H1 (cell line): Measurements from ENCODE around the gene ZSWIM7.

Source experiments
- BCL11A ChIP-seq, 2 experiments: IDR thresholded peaks; one replicate each; pipeline ENCODE4 v1.6.1; 2011; ENCODE audit warnings: low read depth in 2 of 2, low read length in 2 of 2, mild to moderate bottlenecking in 2 of 2
- POLR2A ChIP-seq, 2 experiments: IDR thresholded peaks; 1 replicate in 1 of 2; 2 replicates in 1 of 2; pipeline ENCODE4 v1.6.1; 2011; ENCODE audit warnings: low read depth in 2 of 2, low read length in 2 of 2, mild to moderate bottlenecking in 2 of 2; ENCODE audit errors: control extremely low read depth in 1 of 2
- RAD21 ChIP-seq, 2 experiments: IDR thresholded peaks in 1 of 2; conservative IDR thresholded peaks in 1 of 2; 2 replicates each; pipeline ENCODE4 v1.6.1; 2011; ENCODE audit warnings: low read depth in 2 of 2, low read length in 2 of 2, improper control_type of control experiment in 1 of 2, inconsistent platforms in 1 of 2, mild to moderate bottlenecking in 1 of 2, moderate library complexity in 1 of 2
- RNF2 ChIP-seq: fragments of 200-900, 300-1000 bp; sonication (generic); IDR thresholded peaks from 2 replicates; pipeline ENCODE4 v1.7.1; 2016; ENCODE audit warnings: borderline replicate concordance, low read depth, mild to moderate bottlenecking, antibody characterized with exemption, low read length; ENCODE audit not compliant: poor library complexity, severe bottlenecking; ENCODE audit errors: missing control alignments
- SAP30 ChIP-seq: fragments of 300-600 bp; sonication (generic); IDR thresholded peaks from 2 replicates; pipeline ENCODE4 v1.7.1; 2012; ENCODE audit warnings: low read length, moderate library complexity, mild to moderate bottlenecking, inconsistent platforms; ENCODE audit not compliant: insufficient read depth, insufficient replicate concordance
- SIRT6 ChIP-seq: IDR thresholded peaks from one replicate; pipeline ENCODE4 v1.7.1; 2012; ENCODE audit warnings: low read length, inconsistent platforms
- SP1 ChIP-seq: IDR thresholded peaks from 2 replicates; pipeline ENCODE4 v1.6.1; 2011; ENCODE audit warnings: low read depth, low read length
- TCF12 ChIP-seq: IDR thresholded peaks from 2 replicates; pipeline ENCODE4 v1.6.1; 2011; ENCODE audit warnings: low read depth, mild to moderate bottlenecking, low read length
- ZNF274 ChIP-seq: IDR thresholded peaks from 2 replicates; pipeline ENCODE4 v1.7.0; 2012; ENCODE audit warnings: low read length, borderline replicate concordance; ENCODE audit errors: extremely low read depth
- TF ChIP-seq, protein P1 (sequence below): IDR thresholded peaks from 2 replicates; pipeline ENCODE4 v1.6.1; 2011; ENCODE audit warnings: low read depth, mild to moderate bottlenecking, low read length; ENCODE audit not compliant: insufficient read depth
- TF ChIP-seq, protein P2 (sequence below), 3 experiments: IDR thresholded peaks; 1 replicate in 2 of 3; 2 replicates in 1 of 3; pipeline versions ENCODE4 v1.5.1 to v1.6.1; 2011; ENCODE audit warnings: low read length in 3 of 3, mild to moderate bottlenecking in 3 of 3, inconsistent platforms in 2 of 3, low read depth in 1 of 3, moderate library complexity in 1 of 3; ENCODE audit not compliant: insufficient read depth in 1 of 3; ENCODE audit errors: control extremely low read depth in 1 of 3
- TF ChIP-seq, protein P3 (sequence below): IDR thresholded peaks from 2 replicates; pipeline ENCODE4 v1.6.1; 2012; ENCODE audit warnings: inconsistent platforms

DNA sequence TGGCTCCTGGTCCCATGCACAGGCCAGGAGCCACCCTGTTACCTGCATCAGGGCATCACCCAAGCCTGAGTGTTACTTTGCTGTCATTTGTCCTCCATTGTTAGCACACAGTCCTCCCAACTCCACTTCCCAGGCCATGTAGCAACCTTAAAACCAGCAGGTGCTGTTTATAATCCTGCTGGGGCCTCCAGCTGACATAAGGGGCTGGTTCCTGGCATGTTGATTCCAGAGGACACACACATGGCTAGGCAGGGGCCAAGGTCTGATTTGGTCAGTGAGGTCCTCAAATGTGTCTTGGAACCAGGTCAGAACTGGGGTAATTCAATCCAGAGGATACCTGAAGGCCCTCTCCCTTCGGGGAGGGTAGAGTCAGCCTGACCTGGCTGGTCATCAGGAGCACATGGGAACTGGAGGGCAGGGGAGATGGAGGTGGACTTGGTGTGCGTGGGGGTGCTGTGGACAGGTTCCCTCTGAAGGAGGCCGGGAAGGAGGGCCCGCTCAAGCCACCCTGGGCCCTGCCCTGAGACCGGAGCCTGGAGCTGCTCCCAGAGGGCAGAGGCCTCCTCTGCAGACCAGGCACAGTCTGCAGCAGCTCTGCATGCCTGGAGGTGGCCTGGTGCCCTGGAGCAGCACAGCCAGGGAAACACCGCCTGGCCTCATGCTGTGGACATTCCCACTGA, 48.0 kb downstream of the ZSWIM7 start:
- TF ChIP-seq ZNF274 (no peak), RNF2 (no peak), TCF12 (no peak), SIRT6 (no peak), SAP30 (no peak), POLR2A (IDR thresholded peaks at IDR 0.05; ENCODE audit: control extremely low read depth in 1 of 2, low read depth in 2 of 2, low read length in 2 of 2) (no peak), BCL11A (IDR thresholded peaks at IDR 0.05; ENCODE audit: low read depth in 2 of 2, low read length in 2 of 2) (no peak), SP1 (no peak), RAD21 (IDR thresholded peaks at IDR 0.05 in 1 of 2, conservative IDR thresholded peaks at IDR 0.05 in 1 of 2; ENCODE audit: low read depth in 2 of 2, low read length in 2 of 2) (no peak)
- TF ChIP-seq, protein P1, sequence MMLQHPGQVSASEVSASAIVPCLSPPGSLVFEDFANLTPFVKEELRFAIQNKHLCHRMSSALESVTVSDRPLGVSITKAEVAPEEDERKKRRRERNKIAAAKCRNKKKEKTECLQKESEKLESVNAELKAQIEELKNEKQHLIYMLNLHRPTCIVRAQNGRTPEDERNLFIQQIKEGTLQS = no peak
- TF ChIP-seq, protein P2, sequence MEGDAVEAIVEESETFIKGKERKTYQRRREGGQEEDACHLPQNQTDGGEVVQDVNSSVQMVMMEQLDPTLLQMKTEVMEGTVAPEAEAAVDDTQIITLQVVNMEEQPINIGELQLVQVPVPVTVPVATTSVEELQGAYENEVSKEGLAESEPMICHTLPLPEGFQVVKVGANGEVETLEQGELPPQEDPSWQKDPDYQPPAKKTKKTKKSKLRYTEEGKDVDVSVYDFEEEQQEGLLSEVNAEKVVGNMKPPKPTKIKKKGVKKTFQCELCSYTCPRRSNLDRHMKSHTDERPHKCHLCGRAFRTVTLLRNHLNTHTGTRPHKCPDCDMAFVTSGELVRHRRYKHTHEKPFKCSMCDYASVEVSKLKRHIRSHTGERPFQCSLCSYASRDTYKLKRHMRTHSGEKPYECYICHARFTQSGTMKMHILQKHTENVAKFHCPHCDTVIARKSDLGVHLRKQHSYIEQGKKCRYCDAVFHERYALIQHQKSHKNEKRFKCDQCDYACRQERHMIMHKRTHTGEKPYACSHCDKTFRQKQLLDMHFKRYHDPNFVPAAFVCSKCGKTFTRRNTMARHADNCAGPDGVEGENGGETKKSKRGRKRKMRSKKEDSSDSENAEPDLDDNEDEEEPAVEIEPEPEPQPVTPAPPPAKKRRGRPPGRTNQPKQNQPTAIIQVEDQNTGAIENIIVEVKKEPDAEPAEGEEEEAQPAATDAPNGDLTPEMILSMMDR (IDR thresholded peaks at IDR 0.05; ENCODE audit: control extremely low read depth in 1 of 3, insufficient read depth in 1 of 3, low read depth in 1 of 3, low read length in 3 of 3) = no peak
- TF ChIP-seq, protein P3, sequence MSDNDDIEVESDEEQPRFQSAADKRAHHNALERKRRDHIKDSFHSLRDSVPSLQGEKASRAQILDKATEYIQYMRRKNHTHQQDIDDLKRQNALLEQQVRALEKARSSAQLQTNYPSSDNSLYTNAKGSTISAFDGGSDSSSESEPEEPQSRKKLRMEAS = no peak
